Hepatocyte (in vitro differentiated cells): Measurements from ENCODE around the gene ADIPOR2.

ENCODE experiments used
- EZH2 ChIP-seq: fragments of 200-600 bp; sonication (generic); IDR thresholded peaks from 2 replicates; pipeline ENCODE4 v1.6.1; 2016; ENCODE audit warnings: antibody characterized with exemption, mild to moderate bottlenecking, borderline replicate concordance
- TF ChIP-seq, protein P1 (sequence below): fragments of 200-600 bp; sonication (generic); IDR thresholded peaks from 2 replicates; pipeline ENCODE4 v1.5.1; 2016; ENCODE audit warnings: antibody characterized with exemption, mild to moderate bottlenecking; ENCODE audit not compliant: poor library complexity

DNA sequence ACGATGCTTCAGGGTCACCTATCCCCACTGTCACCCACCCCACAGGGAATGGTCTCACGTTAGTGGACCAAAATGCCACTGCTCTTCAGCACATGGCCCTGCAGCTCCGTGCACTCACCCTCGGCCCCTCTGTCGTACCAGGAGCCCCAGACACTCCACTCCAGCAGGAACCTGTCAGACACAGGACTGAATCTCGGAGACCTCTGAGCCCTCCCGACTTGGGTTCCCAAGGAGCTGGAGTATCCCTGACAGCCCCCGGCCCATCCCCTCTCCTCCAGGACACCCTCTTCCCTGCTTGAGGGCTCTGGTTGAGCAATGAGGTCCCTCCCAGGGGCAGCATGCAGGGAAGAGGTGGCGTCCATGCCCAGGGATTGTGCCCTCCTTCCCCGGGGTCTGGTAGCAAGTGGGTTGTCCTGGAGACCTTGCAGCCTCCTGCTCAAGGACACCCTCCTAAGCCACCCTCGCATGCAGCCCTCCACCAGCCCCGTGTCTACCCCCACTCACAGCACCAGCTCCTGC lies 109.1 kb downstream of the ADIPOR2 start:
- TF ChIP-seq, protein P1, sequence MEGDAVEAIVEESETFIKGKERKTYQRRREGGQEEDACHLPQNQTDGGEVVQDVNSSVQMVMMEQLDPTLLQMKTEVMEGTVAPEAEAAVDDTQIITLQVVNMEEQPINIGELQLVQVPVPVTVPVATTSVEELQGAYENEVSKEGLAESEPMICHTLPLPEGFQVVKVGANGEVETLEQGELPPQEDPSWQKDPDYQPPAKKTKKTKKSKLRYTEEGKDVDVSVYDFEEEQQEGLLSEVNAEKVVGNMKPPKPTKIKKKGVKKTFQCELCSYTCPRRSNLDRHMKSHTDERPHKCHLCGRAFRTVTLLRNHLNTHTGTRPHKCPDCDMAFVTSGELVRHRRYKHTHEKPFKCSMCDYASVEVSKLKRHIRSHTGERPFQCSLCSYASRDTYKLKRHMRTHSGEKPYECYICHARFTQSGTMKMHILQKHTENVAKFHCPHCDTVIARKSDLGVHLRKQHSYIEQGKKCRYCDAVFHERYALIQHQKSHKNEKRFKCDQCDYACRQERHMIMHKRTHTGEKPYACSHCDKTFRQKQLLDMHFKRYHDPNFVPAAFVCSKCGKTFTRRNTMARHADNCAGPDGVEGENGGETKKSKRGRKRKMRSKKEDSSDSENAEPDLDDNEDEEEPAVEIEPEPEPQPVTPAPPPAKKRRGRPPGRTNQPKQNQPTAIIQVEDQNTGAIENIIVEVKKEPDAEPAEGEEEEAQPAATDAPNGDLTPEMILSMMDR = no peak
- no peak for TF ChIP-seq EZH2
